Small intestine (tissue), 7 donors: Measurements from ENCODE around the gene RASA3. TPM values are rescaled to one million over a fixed set of nuclear protein-coding genes. Genes with fewer than 3 reads are reported as not detected.
"Not testable (repeated sequence)": the region's sequence is repeated elsewhere in the genome, so short reads cannot be mapped to it uniquely, and the experiment has no call there.

Experiments
- DNase-seq, 2 donors: peaks; one replicate each; pipeline versions ENCODE4 v3.0.0 to v3.0.0-alpha.2; 2013
- FAIRE-seq: peaks from 2 replicates; lab custom pipeline; 2012; peaks lifted over from hg19 to GRCh38; lab: Jason Lieb, UNC
- H3K27ac ChIP-seq, 3 donors: one replicate each; pipeline ENCODE4 v1.5.1; 2013; ENCODE audit warnings: low read length in 2 of 3, mild to moderate bottlenecking in 2 of 3, control low read depth in 1 of 3, inconsistent platforms in 1 of 3, low read depth in 1 of 3, moderate library complexity in 1 of 3
- H3K27me3 ChIP-seq, 3 donors: one replicate each; pipeline ENCODE4 v1.6.1; 2013; ENCODE audit warnings: low read length in 3 of 3, inconsistent platforms in 1 of 3; ENCODE audit not compliant: control insufficient read depth in 3 of 3, insufficient read depth in 3 of 3
- H3K36me3 ChIP-seq, 3 donors: one replicate each; pipeline ENCODE4 v1.6.1; 2013; ENCODE audit warnings: low read length in 3 of 3, inconsistent platforms in 1 of 3, low read depth in 1 of 3, mild to moderate bottlenecking in 1 of 3, moderate library complexity in 1 of 3; ENCODE audit not compliant: control insufficient read depth in 3 of 3, insufficient read depth in 2 of 3
- H3K4me1 ChIP-seq, 3 donors: one replicate each; pipeline ENCODE4 v1.6.1; 2013; ENCODE audit warnings: low read length in 2 of 3, inconsistent platforms in 1 of 3, low read depth in 1 of 3, mild to moderate bottlenecking in 1 of 3, moderate library complexity in 1 of 3; ENCODE audit not compliant: control insufficient read depth in 3 of 3, insufficient read depth in 2 of 3
- H3K4me3 ChIP-seq, 3 donors: one replicate each; pipeline ENCODE4 v1.5.1; 2013; ENCODE audit warnings: low read length in 3 of 3, control low read depth in 1 of 3, inconsistent platforms in 1 of 3, low read depth in 1 of 3, mild to moderate bottlenecking in 1 of 3, moderate library complexity in 1 of 3
- H3K9me3 ChIP-seq, 2 donors: one replicate each; pipeline ENCODE4 v1.6.1; 2013; ENCODE audit warnings: low read depth in 1 of 2, low read length in 1 of 2; ENCODE audit not compliant: control insufficient read depth in 2 of 2, insufficient read depth in 1 of 2
- WGBS, 3 donors: extraction: QIAGEN DNeasy Blood & Tissue Kit; methylation state at CpG; one replicate each; pipeline ENCODE4 v1.1.7; 2013; 5-methylcytosine and 5-hydroxymethylcytosine counted together
- polyA plus RNA-seq, 4 donors: library from polyadenylated mRNA; stranded (reverse) in 3 of 4; unstranded in 1 of 4; fragments of 200-250 nt in 3 of 4; fragments of 120-200 nt in 1 of 4; gene quantifications; one replicate each; pipeline versions ENCODE4 v1.2.1 to v1.2.3, GENCODE V29; 2013
- donor health status: healthy with polysubstance abuse.
- donor health status: control.
- donor health status: control.
- donor health status: Bipolar disorder and iron deficiency.
- donor health status: healthy.

RASA3 gene
- polyA plus RNA-seq, 4 donors, result 2.0 to 7.2 (median 6.5) TPM

DNA sequence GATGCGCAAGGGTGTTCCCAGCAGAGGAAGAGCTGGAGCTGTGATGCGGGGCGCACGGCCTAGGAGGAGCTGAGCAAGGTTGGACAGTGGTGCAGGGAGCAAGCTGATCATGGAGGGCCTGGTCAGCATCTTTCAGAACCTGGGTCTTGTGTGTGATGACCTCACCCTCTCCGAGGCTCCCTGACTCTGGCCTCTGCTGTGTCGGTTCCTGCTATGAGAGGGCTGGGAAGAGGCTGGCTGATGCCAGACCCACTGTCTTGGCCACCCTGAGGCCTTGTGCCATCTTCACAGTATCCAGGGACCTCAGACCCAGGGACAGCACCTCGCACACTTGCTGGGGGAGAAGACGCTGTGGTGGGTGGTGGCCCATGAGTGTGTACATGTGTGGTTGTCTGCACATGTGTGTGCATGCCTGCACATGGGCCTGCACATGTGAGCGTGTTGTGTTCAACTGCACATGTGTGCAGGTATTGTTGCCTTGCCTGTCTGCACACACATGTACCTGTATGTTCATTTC, 142.0 kb downstream of the RASA3 start:
- FAIRE-seq (no peak), DNase-seq (no peak)
- WGBS, 3 donors, result 96 to 98% (median 96%) methylated on average over 9 of the region's 9 CpGs
- Histone ChIP-seq H3K27me3 (no peaks in the 10 kb centered on the region), H3K9me3 (no peaks in the 10 kb centered on the region), H3K4me1 (no peaks in the 10 kb centered on the region), H3K27ac (no peak overlapping the region), H3K4me3 (no peak overlapping the region), H3K36me3 (peaks cover 0 to 28% (median 0%) of the 10 kb centered on the region in 3 donors)

- WGBS, 3 donors, result 91 to 93% (median 92%) methylated on average over 8 of the region's 8 CpGs
- Histone ChIP-seq H3K27me3 (no peaks in the 10 kb centered on the region), H3K4me3 (no peak overlapping the region), H3K4me1 (no peaks in the 10 kb centered on the region), H3K27ac (no peak overlapping the region), H3K9me3 (no peaks in the 10 kb centered on the region), H3K36me3 (peaks cover 0 to 23% (median 0%) of the 10 kb centered on the region in 3 donors)
- FAIRE-seq (no peak), DNase-seq (no peak)
These were observed 142.7 kb downstream of the RASA3 start for GRCh38 chr13:113989585-113990300.

GRCh38 chr13:113988859-113989258, 143.6 kb downstream of the RASA3 start:
- H3K4me3 ChIP-seq, H3K27ac ChIP-seq, FAIRE-seq, H3K27me3 ChIP-seq, H3K4me1 ChIP-seq, H3K9me3 ChIP-seq, DNase-seq: not testable (repeated sequence)
- 95 to 98% (median 97%) methylated on average over 6 of the region's 6 CpGs for WGBS, 3 donors
- H3K36me3 ChIP-seq, result peaks cover 0 to 23% (median 0%) of the 10 kb centered on the region in 3 donors

DNA sequence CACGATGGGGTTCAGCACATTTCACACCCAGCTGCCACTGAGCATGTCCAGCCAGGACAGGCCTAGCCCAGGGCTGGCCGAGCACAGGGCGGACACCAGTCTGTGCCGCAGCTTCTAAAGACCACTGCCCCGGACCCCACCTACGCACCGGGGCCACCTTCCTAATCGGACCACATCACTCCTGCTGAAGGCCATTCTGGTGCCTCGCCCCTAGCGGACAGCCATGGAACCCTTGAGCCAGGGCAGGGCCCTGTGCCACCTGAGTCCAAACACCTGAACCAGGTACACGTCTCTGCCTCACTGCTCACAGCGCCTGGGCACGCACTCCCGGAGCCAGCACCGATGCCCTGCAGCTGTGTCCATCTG, 150.1 kb downstream of the RASA3 start:
- H3K9me3 ChIP-seq, result no peaks in the 10 kb centered on the region
- no peak for FAIRE-seq
- peaks cover 0 to 42% (median 4%) of the 10 kb centered on the region in 3 donors for H3K36me3 ChIP-seq
- no peaks in the 10 kb centered on the region for H3K27me3 ChIP-seq
- 95% methylated on average over 15 of the region's 15 CpGs for WGBS, 3 donors
- H3K27ac ChIP-seq, result no peak overlapping the region
- no peak for DNase-seq
- no peak overlapping the region for H3K4me3 ChIP-seq
- H3K4me1 ChIP-seq, result peaks cover 0 to 2% (median 0%) of the 10 kb centered on the region in 3 donors

DNA sequence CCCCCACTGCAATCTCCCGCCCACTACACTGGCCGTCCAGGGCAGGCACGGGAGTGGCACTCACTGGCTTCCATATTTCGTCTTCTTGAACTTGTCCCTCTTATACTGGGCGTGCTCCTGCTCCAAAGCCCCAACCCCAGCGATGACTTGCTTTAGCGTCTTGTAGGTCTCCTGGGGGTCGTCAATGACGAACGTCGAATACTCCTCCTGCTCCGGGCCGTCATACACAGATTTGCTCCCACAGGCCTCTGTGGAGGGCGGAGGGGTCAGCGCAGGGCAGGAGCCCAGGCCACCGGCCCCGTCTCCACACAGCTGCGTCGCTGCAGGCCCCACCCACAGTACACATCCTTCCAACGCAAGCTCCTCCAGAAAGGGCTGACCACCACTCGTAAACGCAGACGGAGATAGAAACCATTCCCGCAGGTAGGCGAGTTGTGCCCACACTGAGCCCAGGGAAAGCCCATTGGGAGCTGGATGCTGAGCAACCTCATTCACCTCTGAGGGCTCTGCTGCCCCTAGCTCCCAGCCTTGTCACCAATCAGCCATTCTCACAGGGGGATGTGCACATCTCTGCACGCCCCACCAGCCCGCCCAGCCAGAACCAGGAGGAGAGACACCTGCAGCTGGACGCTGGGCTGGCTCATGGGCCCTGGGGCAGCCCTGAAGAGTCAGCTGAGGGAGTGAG, 150.7 kb downstream of the RASA3 start:
- DNase-seq (no peak), FAIRE-seq (no peak)
- Histone ChIP-seq H3K36me3 (peaks cover 0 to 47% (median 4%) of the 10 kb centered on the region in 3 donors), H3K27me3 (no peaks in the 10 kb centered on the region), H3K4me3 (no peak overlapping the region), H3K9me3 (no peaks in the 10 kb centered on the region), H3K4me1 (peaks cover 0 to 2% (median 0%) of the 10 kb centered on the region in 3 donors), H3K27ac (no peak overlapping the region)
- WGBS, 3 donors, result 74 to 88% (median 82%) methylated on average over 28 of the region's 28 CpGs

DNA sequence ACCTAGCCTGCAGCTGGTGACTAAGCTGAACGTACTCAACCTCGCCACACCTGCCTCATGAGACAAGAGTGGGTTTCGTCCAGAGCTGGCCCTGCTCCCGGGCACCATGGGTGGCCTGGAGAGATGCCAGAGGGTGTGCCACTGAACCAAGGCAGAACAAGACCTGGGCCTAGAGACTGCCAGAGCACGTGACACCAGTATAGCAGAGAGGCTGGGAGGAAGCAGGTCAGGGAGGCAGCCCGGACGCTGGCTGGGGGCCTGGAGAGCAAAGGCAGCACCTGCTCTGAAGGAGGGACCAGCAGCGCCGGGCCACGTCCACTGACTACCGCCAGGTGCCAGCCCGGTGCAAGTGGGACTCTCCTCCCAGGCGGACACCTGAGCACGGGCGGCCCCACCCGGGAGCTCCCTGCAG, 151.2 kb downstream of the RASA3 start:
- no peak overlapping the region for H3K4me3 ChIP-seq
- no peaks in the 10 kb centered on the region for H3K27me3 ChIP-seq
- no peak for FAIRE-seq
- H3K27ac ChIP-seq, result no peak overlapping the region
- H3K9me3 ChIP-seq, result no peaks in the 10 kb centered on the region
- H3K4me1 ChIP-seq, result peaks cover 0 to 2% (median 0%) of the 10 kb centered on the region in 3 donors
- DNase-seq, result peak in 1 of 2 donors; percentile 90
- H3K36me3 ChIP-seq, result peaks cover 0 to 49% (median 4%) of the 10 kb centered on the region in 3 donors
- 13 to 62% (median 21%) methylated on average over 9 to 16 of the region's 16 CpGs for WGBS, 3 donors

GRCh38 chr13:113980489-113981064, 151.8 kb downstream of the RASA3 start:
- H3K4me3 ChIP-seq, result no peak overlapping the region
- H3K9me3 ChIP-seq, result no peaks in the 10 kb centered on the region
- DNase-seq (no peak), FAIRE-seq (no peak)
- peaks cover 0 to 2% (median 0%) of the 10 kb centered on the region in 3 donors for H3K4me1 ChIP-seq
- no peaks in the 10 kb centered on the region for H3K27me3 ChIP-seq
- peaks cover 0 to 51% (median 4%) of the 10 kb centered on the region in 3 donors for H3K36me3 ChIP-seq
- 69 to 90% (median 71%) methylated on average over 12 of the region's 12 CpGs for WGBS, 3 donors
- no peak overlapping the region for H3K27ac ChIP-seq

GRCh38 chr13:113979791-113980471, 152.5 kb downstream of the RASA3 start:
- Histone ChIP-seq H3K36me3 (peaks cover 0 to 58% (median 4%) of the 10 kb centered on the region in 3 donors), H3K4me3 (no peak overlapping the region), H3K9me3 (no peaks in the 10 kb centered on the region), H3K4me1 (peaks cover 0 to 2% (median 0%) of the 10 kb centered on the region in 3 donors), H3K27ac (no peak overlapping the region), H3K27me3 (no peaks in the 10 kb centered on the region)
- DNase-seq (no peak), FAIRE-seq (no peak)
- 91 to 92% (median 92%) methylated on average over 19 to 20 of the region's 20 CpGs for WGBS, 3 donors
